NCI-H2196 (cell line): ENCODE measurements around the gene MPHOSPH6.
"Not testable (repeated sequence)": the region's sequence is repeated elsewhere in the genome, so short reads cannot be mapped to it uniquely, and the experiment has no call there.

Experiments used
- DNase-seq: peaks from one replicate; lab custom pipeline; 2025; ENCODE audit not compliant: unreplicated experiment; lab: John Stamatoyannopoulos, UW

MPHOSPH6 gene

DNA sequence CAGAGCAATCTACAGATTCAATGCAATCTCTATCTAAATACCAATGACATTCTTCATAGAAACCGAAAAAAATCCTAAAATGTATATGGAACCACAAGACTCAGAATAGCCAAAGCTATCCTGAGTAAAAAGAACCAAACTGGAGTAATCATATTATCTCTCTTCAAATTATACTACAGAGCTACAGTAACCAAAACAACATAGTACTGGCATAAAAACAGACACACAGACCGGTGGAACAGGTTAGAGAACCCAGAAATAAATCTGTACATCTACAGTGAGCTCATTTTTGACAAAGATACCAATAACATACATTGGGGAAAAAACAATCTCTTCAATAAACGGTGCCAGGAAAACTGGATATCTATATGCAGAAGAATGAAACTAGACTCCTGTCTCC is 45.4 kb downstream of the MPHOSPH6 start:
- no peak for DNase-seq

GRCh38 chr16:82119405-82119804 is 50.6 kb downstream of the MPHOSPH6 start:
- no peak for DNase-seq

GRCh38 chr16:82118749-82119148 is 51.3 kb downstream of the MPHOSPH6 start:
- DNase-seq = no peak

DNA sequence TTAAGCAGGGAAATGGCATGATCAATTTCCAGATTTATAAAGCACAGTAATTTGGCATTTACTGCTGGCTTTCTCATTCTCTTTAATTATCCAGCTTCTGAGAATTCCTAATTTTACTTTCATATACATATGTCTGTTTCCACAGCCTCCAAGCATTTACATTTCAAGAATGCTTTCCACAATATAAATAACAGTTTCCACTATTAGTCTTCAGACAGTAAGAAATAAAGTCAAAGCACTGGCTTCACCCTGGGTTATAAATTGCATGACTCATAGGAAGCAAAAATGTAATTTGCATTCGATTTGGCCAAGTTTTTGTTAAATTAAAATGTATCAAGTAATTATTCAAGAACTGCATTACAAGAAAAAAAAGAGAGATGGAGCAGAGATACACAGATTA is 53.5 kb downstream of the MPHOSPH6 start:
- DNase-seq = no peak

- no peak for DNase-seq
Measured at GRCh38 chr16:82113741-82114140, 56.3 kb downstream of the MPHOSPH6 start.

DNA sequence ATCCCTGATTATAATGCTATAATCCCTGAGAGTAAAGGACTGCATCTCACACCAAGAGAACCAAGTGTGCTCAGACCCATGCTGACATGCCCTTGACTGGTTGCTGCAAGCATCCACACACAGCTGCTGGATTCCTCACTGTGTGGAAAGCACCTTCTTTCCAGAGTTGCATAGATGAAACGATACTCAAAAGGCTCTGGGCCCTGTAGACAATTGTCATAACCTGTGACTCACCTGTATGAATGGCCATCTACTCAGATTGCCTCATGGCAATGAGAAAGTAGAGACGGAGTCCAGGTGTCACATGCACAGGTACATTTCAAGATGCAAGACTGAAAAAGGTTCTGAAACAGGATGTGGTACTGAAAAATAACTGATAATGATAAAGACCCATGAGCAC is 58.1 kb downstream of the MPHOSPH6 start:
- DNase-seq = no peak

- DNase-seq = not testable (repeated sequence)
Measured at GRCh38 chr16:82109266-82109665, 60.8 kb downstream of the MPHOSPH6 start.

- no peak for DNase-seq
Measured at GRCh38 chr16:82108774-82109173, 61.2 kb downstream of the MPHOSPH6 start.

DNA sequence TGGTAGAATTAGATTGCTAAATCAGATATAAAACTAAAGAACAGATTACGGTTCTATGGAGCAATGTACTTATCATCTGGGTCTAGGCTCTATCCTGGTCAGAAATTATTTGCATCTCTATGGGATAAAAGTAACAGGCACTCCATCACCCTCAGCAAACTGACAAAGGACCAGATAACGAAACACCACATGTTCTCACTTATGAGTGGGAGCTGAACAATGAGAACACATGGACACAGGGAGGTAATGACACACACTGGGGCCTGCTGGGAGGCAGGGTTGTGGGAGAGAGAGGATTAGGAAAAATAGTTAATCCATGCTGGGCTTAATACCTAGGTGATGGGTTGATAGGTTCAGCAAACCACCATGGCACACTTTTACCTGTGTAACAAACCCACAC is 61.9 kb downstream of the MPHOSPH6 start:
- DNase-seq = no peak

DNA sequence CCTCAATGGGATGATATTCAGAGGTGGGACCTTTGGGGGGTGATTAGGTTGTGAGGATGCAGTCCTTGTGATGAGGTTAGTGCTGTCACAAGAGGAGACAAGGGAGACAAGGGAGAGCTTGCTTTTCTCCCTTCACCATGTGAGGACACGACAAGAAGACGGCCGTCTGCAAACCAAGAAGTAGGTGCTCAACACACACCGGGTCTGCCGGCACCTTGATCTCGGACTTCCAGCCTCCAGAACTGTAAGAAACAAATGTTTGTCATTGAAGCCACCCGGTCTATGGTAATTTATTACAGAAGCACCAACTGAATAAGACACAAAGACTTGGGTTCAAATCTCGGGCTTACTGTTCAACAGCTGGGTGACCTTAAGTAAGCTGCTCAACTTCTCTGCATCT is 64.9 kb downstream of the MPHOSPH6 start:
- no peak for DNase-seq
